ENCODE results near the gene SDR42E1. TPM values are rescaled to one million over a fixed set of nuclear protein-coding genes. Genes with fewer than 3 reads are reported as not detected.

The SDR42E1 gene
- total and polyA plus RNA-seq, 10 donors = 0.62 to 5.4 (median 2.9) TPM

GRCh38 chr16:82004601-82005000 is 6.7 kb downstream of the SDR42E1 start:
- no peaks in the 10 kb centered on the region for H3K4me1 ChIP-seq
- 79 to 92% (median 84%) methylated on average over 5 of the region's 5 CpGs for WGBS, 5 donors
- no peaks in the 10 kb centered on the region for H3K27me3 ChIP-seq (replicated peaks in 1 of 7)
- H3K36me3 ChIP-seq = peaks cover 0 to 10% (median 4%) of the 10 kb centered on the region in 6 donors
- H3K9me3 ChIP-seq = peaks cover 0 to 21% (median 16%) of the 10 kb centered on the region in 8 donors
- no peak for DNase-seq
- no peak overlapping the region for H3K4me3 ChIP-seq
- no peak for TF ChIP-seq CTCF (IDR thresholded peaks at IDR 0.05 in 8 of 11, conservative IDR thresholded peaks at IDR 0.05 in 3 of 11)
- no peak for TF ChIP-seq POLR2AphosphoS5 (IDR thresholded peaks at IDR 0.05)
- no peak for TF ChIP-seq POLR2A (IDR thresholded peaks at IDR 0.05)
- no peak overlapping the region for H3K27ac ChIP-seq
- intact Hi-C loops (cut with DNase I; ENCODE audit: low total_unique reads) = no loop called here

GRCh38 chr16:82002831-82003230 is 8.4 kb downstream of the SDR42E1 start:
- intact Hi-C loops (cut with DNase I; ENCODE audit: low total_unique reads) = no loop called here
- Histone ChIP-seq H3K36me3 (peaks cover 0 to 27% (median 7%) of the 10 kb centered on the region in 6 donors), H3K27ac (no peak overlapping the region), H3K4me3 (no peak overlapping the region), H3K27me3 (replicated peaks in 1 of 7) (no peaks in the 10 kb centered on the region), H3K9me3 (peaks cover 0 to 3% (median 0%) of the 10 kb centered on the region in 8 donors), H3K4me1 (no peaks in the 10 kb centered on the region)
- TF ChIP-seq POLR2A (IDR thresholded peaks at IDR 0.05) (no peak), CTCF (IDR thresholded peaks at IDR 0.05 in 8 of 11, conservative IDR thresholded peaks at IDR 0.05 in 3 of 11) (no peak), POLR2AphosphoS5 (IDR thresholded peaks at IDR 0.05) (no peak)
- 85 to 94% (median 87%) methylated on average over 3 of the region's 3 CpGs for WGBS, 5 donors
- DNase-seq = no peak

GRCh38 chr16:81997738-81998137 is 13.5 kb downstream of the SDR42E1 start:
- intact Hi-C loops (cut with DNase I; ENCODE audit: low total_unique reads) = no loop called here
- H3K36me3 ChIP-seq = peaks cover 0 to 37% (median 7%) of the 10 kb centered on the region in 6 donors
- no peak for DNase-seq
- H3K9me3 ChIP-seq = no peaks in the 10 kb centered on the region
- TF ChIP-seq CTCF (IDR thresholded peaks at IDR 0.05 in 8 of 11, conservative IDR thresholded peaks at IDR 0.05 in 3 of 11) = no peak
- TF ChIP-seq POLR2AphosphoS5 (IDR thresholded peaks at IDR 0.05) = no peak
- TF ChIP-seq POLR2A (IDR thresholded peaks at IDR 0.05) = no peak
- H3K4me3 ChIP-seq = no peak overlapping the region
- 75 to 89% (median 81%) methylated on average over 2 of the region's 2 CpGs for WGBS, 5 donors
- no peak overlapping the region for H3K27ac ChIP-seq
- no peaks in the 10 kb centered on the region for H3K4me1 ChIP-seq
- H3K27me3 ChIP-seq (replicated peaks in 1 of 7) = no peaks in the 10 kb centered on the region

- H3K36me3 ChIP-seq = peaks cover 0 to 37% (median 7%) of the 10 kb centered on the region in 6 donors
- no peak overlapping the region for H3K27ac ChIP-seq
- 69 to 79% (median 76%) methylated on average over 11 of the region's 11 CpGs for WGBS, 5 donors
- no peaks in the 10 kb centered on the region for H3K27me3 ChIP-seq (replicated peaks in 1 of 7)
- H3K9me3 ChIP-seq = no peaks in the 10 kb centered on the region
- no peak overlapping the region for H3K4me3 ChIP-seq
- no peak for DNase-seq
- no peak for TF ChIP-seq POLR2A (IDR thresholded peaks at IDR 0.05)
- no peak for TF ChIP-seq POLR2AphosphoS5 (IDR thresholded peaks at IDR 0.05)
- no peak for TF ChIP-seq CTCF (IDR thresholded peaks at IDR 0.05 in 8 of 11, conservative IDR thresholded peaks at IDR 0.05 in 3 of 11)
- intact Hi-C loops (cut with DNase I; ENCODE audit: low total_unique reads) = no loop called here
- no peaks in the 10 kb centered on the region for H3K4me1 ChIP-seq
Measured at GRCh38 chr16:81996664-81997509, 14.4 kb downstream of the SDR42E1 start.

Measured in spleen (tissue), 11 donors.